Neural progenitor cell (in vitro differentiated cells): ENCODE results near the gene CNTNAP2.

ENCODE experiments used
- CTCF ChIP-seq: fragments of 200-600 bp; sonication (generic); IDR thresholded peaks from 2 replicates; pipeline ENCODE4 v1.5.1; 2017; ENCODE audit warnings: antibody characterized with exemption, mild to moderate bottlenecking
- EZH2 ChIP-seq: fragments of 200-600 bp; sonication (generic); IDR thresholded peaks from 2 replicates; pipeline ENCODE4 v1.6.1; 2017; ENCODE audit warnings: antibody characterized with exemption, mild to moderate bottlenecking, moderate library complexity

DNA sequence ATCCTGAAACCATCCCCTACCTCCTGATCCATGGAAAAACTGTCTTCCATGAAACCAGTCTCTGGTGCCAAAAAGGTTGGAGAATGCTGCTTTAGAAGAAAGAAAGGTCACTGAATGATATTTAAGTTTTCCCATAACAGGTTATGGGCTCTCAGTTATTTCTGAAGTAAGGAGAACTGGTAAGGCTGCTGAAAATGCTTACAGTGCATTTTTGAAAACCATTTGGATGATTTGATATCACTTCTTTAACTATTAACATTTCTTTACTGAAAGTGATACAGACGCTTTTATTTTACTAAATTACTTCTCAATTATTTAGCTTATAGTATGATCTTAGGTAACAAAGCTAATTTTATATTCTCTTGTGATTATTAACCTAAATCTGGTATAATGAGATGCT, 1379.6 kb downstream of the CNTNAP2 start:
- TF ChIP-seq CTCF (no peak), EZH2 (no peak)
